Right lung (tissue), 5 donors: ENCODE measurements around the gene BICD2. TPM values are rescaled to one million over a fixed set of nuclear protein-coding genes. Genes with fewer than 3 reads are reported as not detected.

Experiments
- DNase-seq, 2 donors: peaks; one replicate each; pipeline ENCODE4 v3.0.0-alpha.2; 2013
- polyA plus RNA-seq, 5 donors: library from polyadenylated mRNA; unstranded; fragments of 120-200 nt; gene quantifications; one replicate each; pipeline versions ENCODE4 v1.2.1 to v1.2.3, GENCODE V29; 2013; ENCODE audit warnings: inconsistent platforms in 1 of 5, low replicate concordance in 1 of 5; ENCODE audit not compliant: insufficient read length in 5 of 5, insufficient read depth in 1 of 5

Gene BICD2
- polyA plus RNA-seq, 5 donors = 23.2 to 27.0 (median 25.4) TPM

GRCh38 chr9:92669890-92670708, 94.5 kb downstream of the BICD2 start, which contains the start of gene IPPK:
Gene IPPK, minus strand, starts transcription at chr9:92670131. Its CDS starts 143 bp downstream, at chr9:92669988.
- DNase-seq = peak; percentile 97 to 98

- DNase-seq = peak in 1 of 2 donors; percentile 6
These were observed 95.1 kb downstream of the BICD2 start for GRCh38 chr9:92669527-92669889.

GRCh38 chr9:92668746-92669526, 95.7 kb downstream of the BICD2 start:
- DNase-seq = peak; percentile 1 to 7

GRCh38 chr9:92666912-92667532, 97.6 kb downstream of the BICD2 start:
- DNase-seq = no peak

GRCh38 chr9:92666236-92666635, 98.4 kb downstream of the BICD2 start:
- DNase-seq = no peak

GRCh38 chr9:92665836-92666235, 98.8 kb downstream of the BICD2 start:
- DNase-seq = no peak

- DNase-seq = no peak
These were observed 100.1 kb downstream of the BICD2 start for GRCh38 chr9:92664394-92665152.

GRCh38 chr9:92663951-92664350, 100.7 kb downstream of the BICD2 start:
- DNase-seq = no peak

- DNase-seq = no peak
These were observed 101.5 kb downstream of the BICD2 start for GRCh38 chr9:92663126-92663525.

- DNase-seq = no peak
These were observed 102.9 kb downstream of the BICD2 start for GRCh38 chr9:92661743-92662142.

Other genes with a start within 250 kb of the BICD2 start
- 10 to 100 TPM; 35.4 to 62.1 (median 47.5) TPM for gene ECM2, start 228.8 kb downstream of the BICD2 start, polyA plus RNA-seq
- gene IPPK, start 94.7 kb downstream of the BICD2 start, polyA plus RNA-seq = 10 to 100 TPM in 2 of 5 donors, 1 to 10 TPM in 3; 8.8 to 10.8 (median 9.5) TPM
- 10 to 100 TPM in 4 of 5 donors, 1 to 10 TPM in 1; 7.7 to 12.9 (median 11.8) TPM for gene ZNF484, start 113.2 kb upstream of the BICD2 start, polyA plus RNA-seq
- 10 to 100 TPM in 1 of 5 donors, 1 to 10 TPM in 4; 7.1 to 10.3 (median 7.9) TPM for gene FGD3, start 182.7 kb upstream of the BICD2 start, polyA plus RNA-seq